Measurements from ENCODE around the gene FAAP20. TPM values are rescaled to one million over a fixed set of nuclear protein-coding genes. Genes with fewer than 3 reads are reported as not detected.

The FAAP20 gene
- total and polyA plus RNA-seq, 9 of the 15 experiments (the other 6 are each of a cell fraction or from before 2014, with no cell fraction given): 0.58 to 143 (median 9.9) TPM

DNA sequence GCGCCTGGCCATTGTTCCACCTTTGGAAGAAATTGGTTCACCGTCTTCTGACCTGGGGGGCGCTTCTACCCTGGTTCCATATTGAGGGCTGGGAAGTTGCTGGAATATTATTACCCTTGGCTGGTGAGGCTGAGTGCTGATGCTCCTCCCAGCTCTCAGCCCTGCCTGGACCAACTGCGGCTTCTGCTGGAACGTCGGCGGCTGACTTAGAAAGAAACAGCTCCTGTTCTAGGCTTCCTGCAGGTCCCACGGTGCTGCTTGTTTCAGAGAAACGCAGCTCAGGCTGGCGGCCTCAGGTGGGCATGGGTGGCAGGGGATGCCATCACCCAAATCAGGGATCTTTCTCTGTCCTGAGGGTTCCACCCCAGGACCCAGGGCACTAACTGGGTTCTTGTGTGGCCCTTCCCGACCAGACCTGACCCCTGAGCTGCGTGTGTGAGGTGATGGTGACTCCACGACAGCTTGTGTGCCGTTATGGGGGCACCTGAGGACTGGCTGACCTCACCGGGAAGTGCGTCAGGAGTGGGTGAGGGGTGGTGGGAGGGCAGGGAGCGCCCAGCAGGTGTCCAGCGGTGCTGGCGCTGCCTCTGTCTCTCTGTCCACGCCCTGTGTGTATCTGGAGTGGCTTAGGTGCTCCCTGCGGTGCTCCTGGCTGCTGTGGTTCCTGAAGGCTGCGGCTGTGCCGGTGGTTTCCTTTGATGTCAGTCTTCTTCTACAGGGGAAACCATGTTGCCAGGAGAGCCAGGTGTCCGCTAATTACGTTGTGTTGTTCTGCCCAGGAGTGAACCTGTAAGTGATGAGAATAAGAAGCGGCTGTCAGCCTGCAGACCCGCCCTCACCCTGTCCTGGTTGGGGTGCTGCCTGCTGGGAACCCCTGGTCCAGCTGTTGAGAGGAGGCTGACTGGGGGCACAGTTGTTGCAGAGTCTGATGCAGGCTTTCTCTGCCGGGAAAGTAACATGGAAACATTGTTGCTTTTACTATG, 42.4 kb upstream of the FAAP20 start:
- no peaks in the 10 kb centered on the region for H3K27me3 ChIP-seq (ENCODE audit: control insufficient read depth in 2 of 2, insufficient read depth in 2 of 2, low read length in 2 of 2)
- WGBS (ENCODE audit: insufficient coverage, low coverage, missing lambda C conversion rate): 85% methylated on average over 28 of the region's 28 CpGs
- TF ChIP-seq RBFOX2 (IDR thresholded peaks at IDR 0.05; ENCODE audit: low read depth, low read length) (peak; percentile 34; the same call in 1 of the 2 replicates), ZNF263 (CRISPR knock-in tag; IDR thresholded peaks at IDR 0.05; ENCODE audit: borderline replicate concordance) (peak; percentile 76; the same call in 1 of the 2 replicates), TOE1 (IDR thresholded peaks at IDR 0.05; ENCODE audit: borderline replicate concordance) (no peak), TOE1 (CRISPR knock-in tag; IDR thresholded peaks at IDR 0.05; ENCODE audit: borderline replicate concordance, low read depth) (no peak), E2F3 (CRISPR knock-in tag; IDR thresholded peaks at IDR 0.05) (no peak), BRD9 (IDR thresholded peaks at IDR 0.05; ENCODE audit: low read depth, partially characterized antibody) (no peak)
- TF ChIP-seq, protein P1, sequence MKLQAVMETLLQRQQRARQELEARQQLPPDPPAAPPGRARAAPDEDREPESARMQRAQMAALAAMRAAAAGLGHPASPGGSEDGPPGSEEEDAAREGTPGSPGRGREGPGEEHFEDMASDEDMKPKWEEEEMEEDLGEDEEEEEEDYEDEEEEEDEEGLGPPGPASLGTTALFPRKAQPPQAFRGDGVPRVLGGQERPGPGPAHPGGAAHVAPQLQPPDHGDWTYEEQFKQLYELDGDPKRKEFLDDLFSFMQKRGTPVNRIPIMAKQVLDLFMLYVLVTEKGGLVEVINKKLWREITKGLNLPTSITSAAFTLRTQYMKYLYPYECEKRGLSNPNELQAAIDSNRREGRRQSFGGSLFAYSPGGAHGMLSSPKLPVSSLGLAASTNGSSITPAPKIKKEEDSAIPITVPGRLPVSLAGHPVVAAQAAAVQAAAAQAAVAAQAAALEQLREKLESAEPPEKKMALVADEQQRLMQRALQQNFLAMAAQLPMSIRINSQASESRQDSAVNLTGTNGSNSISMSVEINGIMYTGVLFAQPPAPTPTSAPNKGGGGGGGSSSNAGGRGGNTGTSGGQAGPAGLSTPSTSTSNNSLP (IDR thresholded peaks at IDR 0.05; ENCODE audit: borderline replicate concordance, low read depth, low read length): no peak
- peaks cover 25 to 88% of the 10 kb centered on the region in 2 experiments for H3K4me1 ChIP-seq (replicated peaks in 1 of 2; ENCODE audit: control insufficient read depth in 2 of 2, insufficient read depth in 2 of 2, low read length in 2 of 2)
- H3K4me2 ChIP-seq (ENCODE audit: insufficient read depth, low read length): no peak overlapping the region
- peaks cover 41% of the 10 kb centered on the region for H3K9me1 ChIP-seq (ENCODE audit: control insufficient read depth, insufficient read depth, low read length)
- in situ Hi-C loops (cut with MboI): no loop called here
- H3K27ac ChIP-seq (ENCODE audit: extremely low read depth, low read depth, low read length): no peak overlapping the region
- BruUV-seq (replicated peaks): no TSS peak
- POLR2A ChIA-PET: interaction anchor here (0.7 to 1.8 kb wide), 3 partner anchors 7 to 44 kb away, joined by 3 to 5 read pairs (median 3); no protein-coding TSS in a partner anchor
- peaks cover 82% of the 10 kb centered on the region for H4K20me1 ChIP-seq (replicated peaks; ENCODE audit: control insufficient read depth, insufficient read depth, low read length)
- H3K9ac ChIP-seq (ENCODE audit: insufficient read depth in 1 of 2, low read depth in 2 of 2, low read length in 2 of 2): peak overlapping the region in 1 of 2 experiments; percentile 65; a peak in 1 of 4 replicates
- peaks cover 33% of the 10 kb centered on the region; the same call in 2 of the 3 replicates for H3K36me3 ChIP-seq (ENCODE audit: control insufficient read depth, insufficient read depth, low read length)
- no peak overlapping the region for H3K4me3 ChIP-seq
- intact Hi-C loops (cut with micrococcal nuclease): no loop called here
- no peaks in the 10 kb centered on the region for H3K9me3 ChIP-seq (replicated peaks; ENCODE audit: control insufficient read depth, insufficient read depth, low read depth, low read length)
- no peak overlapping the region for H2AFZ ChIP-seq (ENCODE audit: low read depth, low read length)
- ATAC-seq: no peak
- FAIRE-seq: no peak
- no peak for DNase-seq (ENCODE audit: extremely low read depth in 1 of 4, low spot score in 3 of 4)
- CTCF ChIA-PET (ENCODE audit: low intra/inter-chr PET ratio): no interaction called here
- peaks cover 97% of the 10 kb centered on the region for H3K79me2 ChIP-seq (ENCODE audit: control insufficient read depth, insufficient read depth, low read length)
